ENCODE measurements around the gene OR6J1.

OR6J1 gene

DNA sequence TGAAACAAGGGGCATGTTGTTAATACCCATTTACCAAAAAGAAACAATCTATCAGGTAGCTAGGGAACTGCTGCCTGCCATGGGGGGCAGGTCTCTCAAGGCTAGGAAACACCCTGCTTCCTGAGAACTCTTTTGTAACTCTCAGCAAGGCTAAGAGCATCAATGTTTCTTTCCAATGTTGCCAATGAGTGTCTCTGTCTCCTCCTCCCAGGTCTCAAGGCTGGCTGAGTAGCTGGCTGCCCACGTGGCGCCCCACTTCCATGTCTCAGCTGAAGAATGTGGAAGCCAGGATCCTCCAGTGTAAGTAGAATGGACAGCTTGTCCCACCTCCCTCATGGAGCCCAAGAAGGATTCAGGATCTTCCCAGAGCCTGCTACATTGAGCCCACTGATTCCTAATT lies 42.7 kb downstream of the OR6J1 start:
- peak overlapping the region; percentile 51; the same call in 1 of the 2 replicates for H3K27ac ChIP-seq
- TF ChIP-seq, protein P1, sequence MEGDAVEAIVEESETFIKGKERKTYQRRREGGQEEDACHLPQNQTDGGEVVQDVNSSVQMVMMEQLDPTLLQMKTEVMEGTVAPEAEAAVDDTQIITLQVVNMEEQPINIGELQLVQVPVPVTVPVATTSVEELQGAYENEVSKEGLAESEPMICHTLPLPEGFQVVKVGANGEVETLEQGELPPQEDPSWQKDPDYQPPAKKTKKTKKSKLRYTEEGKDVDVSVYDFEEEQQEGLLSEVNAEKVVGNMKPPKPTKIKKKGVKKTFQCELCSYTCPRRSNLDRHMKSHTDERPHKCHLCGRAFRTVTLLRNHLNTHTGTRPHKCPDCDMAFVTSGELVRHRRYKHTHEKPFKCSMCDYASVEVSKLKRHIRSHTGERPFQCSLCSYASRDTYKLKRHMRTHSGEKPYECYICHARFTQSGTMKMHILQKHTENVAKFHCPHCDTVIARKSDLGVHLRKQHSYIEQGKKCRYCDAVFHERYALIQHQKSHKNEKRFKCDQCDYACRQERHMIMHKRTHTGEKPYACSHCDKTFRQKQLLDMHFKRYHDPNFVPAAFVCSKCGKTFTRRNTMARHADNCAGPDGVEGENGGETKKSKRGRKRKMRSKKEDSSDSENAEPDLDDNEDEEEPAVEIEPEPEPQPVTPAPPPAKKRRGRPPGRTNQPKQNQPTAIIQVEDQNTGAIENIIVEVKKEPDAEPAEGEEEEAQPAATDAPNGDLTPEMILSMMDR (conservative IDR thresholded peaks at IDR 0.05), result no peak

- TF ChIP-seq, protein P1 (conservative IDR thresholded peaks at IDR 0.05), result no peak
- peak overlapping the region; percentile 85 for H3K27ac ChIP-seq
Observed at GRCh38 chr14:22600027-22600426, 44.1 kb downstream of the OR6J1 start.

GRCh38 chr14:22599349-22599748 lies 44.8 kb downstream of the OR6J1 start:
- TF ChIP-seq, protein P1 (conservative IDR thresholded peaks at IDR 0.05), result no peak
- peak overlapping the region; percentile 85 for H3K27ac ChIP-seq

DNA sequence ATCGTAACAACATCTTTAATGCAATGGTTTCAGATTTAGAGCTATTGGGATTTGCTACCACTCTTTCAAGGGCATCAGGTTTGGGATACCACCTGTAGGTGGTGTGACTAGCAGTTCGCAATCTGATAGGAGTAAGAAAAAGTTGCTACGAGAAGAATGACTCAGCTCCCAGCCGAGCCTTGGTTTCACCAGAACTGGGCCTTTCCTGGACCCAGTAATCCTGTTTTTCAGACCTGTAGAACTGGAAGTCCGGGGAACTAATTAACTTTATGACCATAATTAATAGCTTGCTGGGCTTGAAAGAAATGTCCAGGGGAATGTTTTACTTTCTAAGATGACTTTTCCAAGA lies 45.3 kb downstream of the OR6J1 start:
- TF ChIP-seq, protein P1 (conservative IDR thresholded peaks at IDR 0.05), result peak; percentile 49
- peak overlapping the region; percentile 85 for H3K27ac ChIP-seq

GRCh38 chr14:22598099-22598895 lies 45.9 kb downstream of the OR6J1 start, which contains the start of gene ABHD4:
ABHD4 (plus strand) TSS chr14:22598300; CDS start chr14:22598307, 7 bp downstream.
- H3K27ac ChIP-seq, result peak within 1 kb of the TSS; percentile 85
- TF ChIP-seq, protein P1 (conservative IDR thresholded peaks at IDR 0.05), result no peak

DNA sequence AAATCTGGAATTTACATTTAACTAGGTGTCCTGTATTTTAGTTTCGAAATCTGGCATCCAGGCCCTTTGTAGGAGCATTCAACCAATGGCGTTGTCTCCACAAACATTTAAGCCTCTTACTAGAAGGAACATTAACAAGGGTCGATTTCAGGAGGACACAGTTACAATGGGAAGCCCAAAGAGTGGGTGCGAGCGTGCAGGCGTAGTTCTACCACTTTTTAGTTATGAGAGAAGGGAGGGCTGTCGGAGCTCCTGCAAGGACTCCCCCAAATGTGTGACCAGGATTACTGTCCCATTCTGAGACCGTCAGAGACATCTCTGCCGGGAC lies 46.4 kb downstream of the OR6J1 start:
- peak overlapping the region; percentile 85 for H3K27ac ChIP-seq
- TF ChIP-seq, protein P1 (conservative IDR thresholded peaks at IDR 0.05), result no peak

GRCh38 chr14:22597265-22597664 lies 46.9 kb downstream of the OR6J1 start:
- H3K27ac ChIP-seq, result peak overlapping the region; percentile 85

More at GRCh38 chr14:22597265-22597664, 46.9 kb downstream of the OR6J1 start:
- TF ChIP-seq, protein P1 (conservative IDR thresholded peaks at IDR 0.05), result no peak

All from VCaP (cell line).